SK-MEL-5 (cell line): Measurements from ENCODE around the gene PSMB3. TPM values are rescaled to one million over a fixed set of nuclear protein-coding genes. Genes with fewer than 3 reads are reported as not detected.
"Not testable (repeated sequence)": the region's sequence is repeated elsewhere in the genome, so short reads cannot be mapped to it uniquely, and the experiment has no call there.

Source experiments
- DNase-seq: peaks from one replicate; pipeline ENCODE4 v3.0.0-alpha.2; 2016; ENCODE audit warnings: low read depth, low spot score
- in situ Hi-C: cut with HindIII; loops from 2 replicates; pipeline ENCODE4 v1.10.0; 2016; ENCODE audit warnings: low sequenced_read_pairs, high pct_unique_total_duplicates, low pct_unique_long_range_greater_than_20kb
- total RNA-seq: library from RNA; depleted of rRNA; stranded (reverse); fragments of >200 nt; shearing (Covaris generic); gene quantifications from 2 replicates; pipeline ENCODE4 v1.2.3, GENCODE V29; 2014

Gene PSMB3
- total RNA-seq, 1 experiment from 2014 or later: 300 TPM

DNA sequence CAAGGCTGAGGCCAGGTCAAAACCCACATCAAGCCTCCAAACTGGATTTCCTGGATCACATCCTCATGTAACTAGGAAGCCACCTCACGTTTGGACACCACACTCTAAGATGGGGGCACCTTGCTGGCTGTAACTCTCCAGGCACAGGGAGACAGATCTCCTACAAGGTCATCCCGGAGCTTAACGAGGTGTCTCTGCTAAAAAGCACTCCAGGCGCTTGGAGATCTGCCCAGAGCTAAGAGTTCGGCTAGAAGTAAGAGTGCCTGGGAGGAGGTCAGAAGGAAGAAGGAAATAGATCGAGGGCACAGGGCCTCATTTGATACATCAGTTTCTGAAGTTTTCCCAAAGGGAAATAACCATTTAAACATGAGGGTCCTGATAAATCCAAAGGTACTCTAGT, 15.9 kb downstream of the PSMB3 start:
- no peak for DNase-seq
- in situ Hi-C loops: no loop called here

DNA sequence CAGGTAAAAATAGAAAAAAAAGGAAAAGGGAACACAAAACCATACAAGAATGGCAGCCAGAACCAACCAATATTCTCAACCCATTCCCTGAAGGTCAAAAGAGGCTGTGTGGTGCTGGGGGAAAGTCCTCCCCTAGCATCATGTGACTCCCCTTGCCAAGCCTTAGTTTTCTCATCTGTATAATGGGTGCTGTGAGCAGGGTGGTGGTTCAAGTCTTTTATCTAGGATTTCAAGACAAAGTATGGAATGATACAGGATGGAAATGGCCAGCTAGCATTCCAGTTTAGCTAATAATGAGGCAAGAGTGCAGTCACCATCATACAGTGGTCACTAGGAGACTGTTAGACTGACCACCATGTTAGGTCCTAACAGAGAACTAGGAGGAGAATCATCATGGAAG, 20.7 kb downstream of the PSMB3 start:
- in situ Hi-C loops: no loop called here
- no peak for DNase-seq

DNA sequence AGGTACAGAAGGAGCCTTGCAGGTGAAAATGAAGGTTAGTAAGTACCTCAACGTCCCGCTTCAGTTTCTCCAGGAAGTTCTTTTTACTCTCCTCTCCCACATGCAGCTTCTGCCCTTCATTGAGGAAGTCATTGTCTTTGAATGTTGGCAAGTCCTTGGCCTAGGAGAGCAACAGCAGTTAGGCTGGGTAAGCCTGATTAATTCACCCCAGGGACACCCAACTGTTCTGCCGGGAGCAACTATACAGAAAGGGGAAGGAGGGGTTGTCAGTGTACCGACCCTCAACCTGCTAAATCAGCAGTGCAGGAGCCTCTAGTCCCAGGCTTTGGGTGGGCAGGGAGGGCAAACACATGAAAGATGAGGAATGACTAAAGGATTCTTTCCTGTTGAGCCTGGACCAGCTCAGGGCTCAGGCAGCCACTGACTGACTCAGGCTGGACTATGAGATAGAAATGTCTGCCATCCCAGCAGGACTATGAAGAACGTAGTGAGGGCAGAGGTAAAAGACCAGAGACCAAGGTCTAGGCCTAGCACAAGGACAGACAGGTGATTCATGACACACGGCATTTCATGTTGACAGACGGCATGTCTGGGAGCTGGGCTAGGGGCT, 25.2 kb downstream of the PSMB3 start:
- in situ Hi-C loops: no loop called here
- DNase-seq: no peak

DNA sequence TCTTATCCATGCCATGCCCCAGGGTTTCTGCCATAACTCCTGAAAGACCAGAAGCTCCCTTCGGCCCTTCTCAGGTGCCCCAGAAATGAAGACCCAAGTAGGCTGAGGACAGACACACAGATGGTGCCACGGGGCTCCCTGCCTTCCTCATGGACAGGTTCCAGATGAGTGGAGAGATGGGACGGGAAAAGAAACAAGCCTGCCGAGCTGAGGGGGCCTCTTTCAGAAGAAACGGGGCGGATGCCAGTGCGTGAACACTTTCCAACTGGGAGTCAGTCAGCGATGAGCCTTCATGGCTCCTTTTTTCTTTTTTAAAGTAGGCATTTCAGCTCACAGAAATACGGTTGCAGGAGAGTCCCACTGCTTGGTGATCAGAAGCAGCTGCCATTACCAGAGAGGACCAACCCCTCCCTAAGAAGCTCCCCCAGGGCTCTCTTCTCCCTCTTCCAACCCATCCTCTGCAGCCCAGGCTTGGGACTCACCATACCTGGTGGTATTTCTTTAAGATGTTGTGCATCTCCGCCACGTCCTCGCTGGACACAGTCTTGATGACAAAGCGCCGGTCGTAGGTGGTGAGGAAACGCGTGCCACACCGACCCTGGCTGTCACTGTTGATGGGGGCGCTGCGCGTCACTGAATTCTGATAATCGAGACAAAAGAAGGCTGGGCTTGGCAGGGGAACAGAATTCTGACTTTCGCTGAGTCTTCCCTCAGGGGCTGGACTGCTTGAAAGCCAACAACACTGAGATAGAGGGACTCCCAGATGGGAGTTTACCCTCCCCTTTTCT, 27.6 kb downstream of the PSMB3 start:
- no peak for DNase-seq
- in situ Hi-C loops: no loop called here

DNA sequence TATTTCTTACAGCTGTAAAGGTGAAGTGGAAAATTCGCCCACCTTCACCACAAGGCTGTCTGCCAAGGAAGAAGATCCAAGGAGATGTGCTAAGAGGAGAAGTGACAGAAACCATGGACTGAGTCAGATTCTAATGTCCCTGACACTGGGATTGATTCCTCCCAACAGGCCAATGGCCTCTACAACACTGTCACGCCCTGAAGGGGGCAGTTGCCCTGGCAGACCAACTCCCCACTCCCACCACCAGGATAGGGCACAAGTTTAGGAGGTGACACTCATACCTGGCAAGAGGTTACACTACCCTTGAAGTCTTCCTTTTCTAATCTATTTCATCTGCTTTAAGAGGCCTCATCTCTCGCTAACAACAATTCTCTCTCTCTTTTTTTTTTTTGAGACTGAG, 30.7 kb downstream of the PSMB3 start:
- in situ Hi-C loops: no loop called here
- DNase-seq: no peak

DNA sequence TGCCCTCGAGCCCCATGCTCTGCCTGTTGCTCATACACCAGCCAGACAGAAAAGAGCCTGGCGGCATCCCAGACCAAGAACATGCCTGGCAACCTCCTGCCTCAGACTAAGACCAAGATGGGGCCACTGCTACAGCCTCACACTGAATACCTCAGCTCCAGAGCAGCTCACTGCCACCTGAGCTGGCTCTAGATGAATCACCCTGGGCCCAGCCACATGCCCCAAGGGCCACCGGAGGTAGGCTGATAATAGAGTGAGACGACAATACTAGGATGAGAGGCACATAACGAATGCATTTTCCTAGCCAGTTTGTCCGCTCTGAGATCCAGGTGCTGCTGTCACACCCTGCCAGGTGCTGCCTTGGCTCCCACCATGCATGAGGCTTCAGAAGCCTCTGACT, 33.8 kb downstream of the PSMB3 start:
- DNase-seq: no peak
- in situ Hi-C loops: no loop called here

DNA sequence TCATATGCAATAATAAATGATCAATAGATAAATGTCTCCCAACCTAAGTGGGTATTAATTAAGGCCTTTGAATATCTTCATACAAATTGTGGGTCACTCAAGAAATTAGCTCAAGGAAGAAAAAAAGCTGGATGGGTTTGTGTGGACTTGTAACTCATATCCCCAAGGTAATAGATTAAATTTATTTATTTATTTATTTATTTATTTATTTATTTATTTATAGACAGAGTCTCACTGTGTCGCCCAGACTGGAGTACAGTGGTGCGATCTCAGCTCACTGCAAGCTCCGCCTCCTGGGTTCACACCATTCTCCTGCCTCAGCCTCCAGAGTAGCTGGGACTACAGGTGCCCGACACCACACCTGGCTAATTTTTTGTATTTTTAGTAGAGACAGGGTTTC, 35.5 kb downstream of the PSMB3 start:
- DNase-seq, in situ Hi-C loops: not testable (repeated sequence)

DNA sequence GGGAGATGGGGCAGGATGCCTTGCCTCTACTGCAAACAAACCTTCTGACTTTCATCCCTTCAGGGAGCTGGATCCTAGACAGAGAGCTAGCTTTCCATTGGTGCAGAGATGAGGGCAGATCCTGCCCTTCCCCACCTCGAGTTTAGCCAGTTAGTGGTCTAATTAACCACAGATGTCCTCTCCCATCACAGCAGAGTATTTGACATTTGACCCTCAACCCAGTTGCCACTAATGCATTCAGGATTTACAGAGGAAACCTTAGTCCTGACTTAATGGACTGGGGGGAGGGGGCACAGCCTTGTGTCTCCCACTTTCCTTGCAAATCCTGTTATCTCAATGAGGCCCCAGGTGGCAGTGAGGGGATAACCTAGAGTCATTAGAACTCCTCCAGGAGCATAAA, 36.6 kb downstream of the PSMB3 start:
- no peak for DNase-seq
- in situ Hi-C loops: no loop called here

DNA sequence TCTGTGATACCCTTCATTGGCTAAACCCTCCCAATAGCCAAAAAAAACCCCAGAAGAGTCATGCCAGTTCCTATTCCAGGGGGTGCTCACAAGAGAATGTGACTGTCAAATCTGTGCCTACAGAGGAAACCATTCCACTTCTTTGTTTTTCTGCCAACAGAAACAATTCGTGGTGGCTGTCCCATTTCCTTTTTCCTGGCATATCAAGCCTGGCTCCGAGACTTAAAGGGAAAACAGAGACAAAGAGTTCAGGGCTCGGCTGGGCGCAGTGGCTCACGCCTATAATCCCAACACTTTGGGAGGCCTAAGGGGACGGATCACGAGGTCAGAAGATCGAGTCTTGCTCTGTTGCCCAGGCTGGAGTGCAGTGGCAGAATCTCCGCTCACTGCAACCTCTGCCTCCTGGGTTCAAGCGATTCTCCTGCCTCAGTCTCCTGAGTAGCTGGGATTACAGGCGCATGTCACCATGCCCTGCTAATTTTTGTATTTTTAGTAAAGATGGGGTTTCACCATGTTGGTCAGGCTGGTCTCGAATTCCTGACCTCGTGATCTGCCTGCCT, 37.7 kb downstream of the PSMB3 start:
- DNase-seq, in situ Hi-C loops: not testable (repeated sequence)

DNA sequence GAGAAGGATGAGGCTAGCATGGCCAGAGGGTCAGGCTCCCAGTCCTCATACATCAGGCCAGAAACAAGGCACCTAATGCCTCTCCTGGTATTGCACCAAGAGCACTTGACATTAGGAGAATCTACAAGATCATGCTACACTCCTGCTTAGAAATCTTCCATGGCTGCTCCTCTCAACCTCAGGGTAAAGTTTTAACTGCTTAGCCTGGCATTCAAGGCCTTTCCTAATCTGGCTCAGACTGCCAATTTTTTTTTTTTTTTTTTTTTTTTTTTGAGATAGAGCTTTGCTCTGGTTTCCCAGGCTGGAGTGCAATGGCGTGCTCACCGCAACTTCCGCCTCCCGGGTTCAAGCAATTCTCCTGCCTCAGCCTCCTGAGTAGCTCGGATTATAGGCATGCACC, 38.6 kb downstream of the PSMB3 start:
- in situ Hi-C loops: no loop called here
- DNase-seq: no peak

DNA sequence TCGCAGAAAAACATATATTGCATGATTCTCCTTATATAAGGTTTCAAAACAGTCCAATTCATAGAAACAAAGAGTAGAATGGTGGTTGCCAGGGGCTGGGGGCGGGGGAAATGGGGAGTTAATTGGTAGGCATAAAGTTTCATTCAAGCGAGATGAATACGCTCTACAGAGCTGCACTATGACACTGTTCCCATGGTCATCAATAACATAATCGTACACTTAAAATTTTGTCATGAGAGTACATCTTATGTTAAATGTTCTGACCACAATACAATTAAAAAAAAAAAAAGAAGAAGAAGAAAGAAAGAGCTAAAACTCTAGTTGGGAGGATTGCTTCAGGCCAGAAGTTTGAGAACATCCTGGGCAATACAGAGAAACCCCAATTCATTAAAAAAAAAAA, 41.7 kb downstream of the PSMB3 start:
- in situ Hi-C loops: no loop called here
- DNase-seq: no peak

DNA sequence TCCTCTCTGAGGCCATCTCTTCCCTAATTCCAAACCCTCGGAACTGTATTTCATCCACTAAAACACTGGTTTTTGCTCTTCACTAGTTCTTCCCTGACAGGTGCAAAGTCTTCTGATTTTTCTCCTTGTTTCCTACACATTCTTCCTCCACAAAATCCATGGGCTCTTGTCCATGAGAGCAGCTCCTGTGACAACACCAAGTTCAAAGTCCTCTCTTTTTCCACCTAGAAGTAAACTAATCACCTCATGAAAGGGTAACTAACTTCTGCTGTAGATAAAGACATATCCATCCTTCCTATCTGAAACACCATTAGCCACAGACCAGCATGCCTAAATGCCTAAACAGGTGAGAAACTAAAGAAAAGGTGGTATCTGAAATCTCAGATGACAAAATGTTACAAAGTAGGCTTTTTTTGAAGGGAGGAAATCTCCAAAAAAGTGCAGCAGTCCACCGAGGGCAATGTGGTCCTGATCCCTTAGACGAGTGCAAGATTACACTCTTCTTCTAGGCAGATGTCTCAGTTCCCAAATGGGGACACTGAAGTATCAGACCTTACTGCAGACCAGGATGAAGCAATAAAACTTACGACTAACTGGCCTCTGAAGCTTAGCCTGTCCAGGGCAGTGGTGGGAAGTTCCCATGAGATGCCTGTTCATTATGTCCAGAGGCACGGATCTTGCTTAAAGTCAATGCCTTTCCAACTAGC, 44.1 kb downstream of the PSMB3 start:
- no peak for DNase-seq
- in situ Hi-C loops: no loop called here

DNA sequence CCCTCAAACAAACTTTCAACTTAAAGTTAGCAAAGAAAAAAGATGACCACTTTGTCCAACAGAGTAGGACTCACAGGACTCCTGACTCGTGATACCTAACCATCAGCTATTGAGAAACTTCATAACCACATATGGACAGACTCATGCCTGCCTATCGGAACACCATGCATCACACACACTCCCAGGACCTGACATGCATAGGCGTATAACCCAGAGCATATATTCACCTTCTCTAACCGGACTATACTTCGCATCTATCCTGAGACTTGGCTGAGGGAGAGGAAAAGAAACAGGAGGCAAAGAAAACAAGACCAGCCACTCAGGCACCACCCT, 44.6 kb downstream of the PSMB3 start:
- no peak for DNase-seq
- in situ Hi-C loops: no loop called here

DNA sequence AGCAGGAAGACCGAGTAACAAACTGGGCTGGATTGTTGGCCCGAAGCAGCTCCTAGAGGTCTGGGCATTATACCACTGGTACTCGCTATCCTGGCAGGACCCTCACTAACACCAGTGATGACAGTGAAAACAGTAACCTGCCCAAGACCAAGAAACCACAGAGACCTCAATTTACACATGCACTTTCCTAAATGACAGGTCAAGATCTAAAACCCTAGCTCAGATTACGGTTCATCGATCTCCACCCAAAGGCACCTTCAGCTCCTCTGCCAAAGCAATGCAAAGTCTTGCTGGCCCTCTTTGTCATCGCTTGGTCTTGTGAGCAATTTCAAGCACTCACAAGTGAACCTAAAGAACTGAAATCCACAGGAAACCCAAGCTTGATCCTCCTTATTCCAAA, 45.3 kb downstream of the PSMB3 start:
- in situ Hi-C loops: no loop called here
- no peak for DNase-seq

DNA sequence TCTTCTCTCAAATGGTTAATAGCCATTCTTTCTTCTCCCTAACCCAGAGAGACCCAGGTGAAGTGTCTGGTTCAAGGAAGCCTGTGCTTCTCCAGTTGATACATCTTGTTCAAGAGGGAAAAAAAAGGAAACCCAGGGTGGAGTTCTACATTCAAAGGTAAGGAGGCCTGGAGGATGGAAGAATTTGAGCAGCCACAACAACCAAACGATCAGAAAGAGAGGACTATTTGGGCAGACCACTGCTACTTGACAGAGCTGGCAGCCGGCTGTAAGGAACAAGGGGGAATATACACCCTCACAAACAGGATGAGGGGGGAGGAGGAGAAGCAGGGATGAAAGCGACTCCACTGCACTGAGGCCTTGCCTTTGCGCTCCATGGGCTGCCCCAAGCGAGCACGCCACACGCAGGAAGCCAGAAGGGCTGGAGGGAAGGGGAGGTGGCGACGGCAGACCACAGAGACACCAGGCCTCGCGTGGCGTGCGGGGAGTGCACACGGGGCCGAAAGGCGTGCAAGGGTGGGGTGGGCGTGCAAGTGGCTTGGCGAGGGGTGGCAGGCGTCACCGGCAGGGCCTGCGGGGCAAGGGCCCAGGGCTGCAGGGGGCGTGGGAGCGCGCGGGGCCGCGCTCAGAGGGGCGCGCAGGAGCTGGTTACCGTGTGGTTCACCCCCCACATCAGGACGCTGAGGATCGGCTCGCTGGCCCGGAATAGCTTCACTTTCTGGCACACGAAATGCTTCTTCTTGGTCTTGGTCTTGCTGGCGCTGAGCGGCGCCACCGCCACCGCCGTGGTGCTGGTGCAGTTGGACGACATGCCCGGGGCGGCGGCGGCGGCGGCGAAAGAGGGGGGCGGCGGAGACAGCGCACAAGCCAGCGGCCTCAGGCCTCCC, 46.3 kb downstream of the PSMB3 start:
- in situ Hi-C loops: no loop called here
- peak; percentile 37 for DNase-seq

DNA sequence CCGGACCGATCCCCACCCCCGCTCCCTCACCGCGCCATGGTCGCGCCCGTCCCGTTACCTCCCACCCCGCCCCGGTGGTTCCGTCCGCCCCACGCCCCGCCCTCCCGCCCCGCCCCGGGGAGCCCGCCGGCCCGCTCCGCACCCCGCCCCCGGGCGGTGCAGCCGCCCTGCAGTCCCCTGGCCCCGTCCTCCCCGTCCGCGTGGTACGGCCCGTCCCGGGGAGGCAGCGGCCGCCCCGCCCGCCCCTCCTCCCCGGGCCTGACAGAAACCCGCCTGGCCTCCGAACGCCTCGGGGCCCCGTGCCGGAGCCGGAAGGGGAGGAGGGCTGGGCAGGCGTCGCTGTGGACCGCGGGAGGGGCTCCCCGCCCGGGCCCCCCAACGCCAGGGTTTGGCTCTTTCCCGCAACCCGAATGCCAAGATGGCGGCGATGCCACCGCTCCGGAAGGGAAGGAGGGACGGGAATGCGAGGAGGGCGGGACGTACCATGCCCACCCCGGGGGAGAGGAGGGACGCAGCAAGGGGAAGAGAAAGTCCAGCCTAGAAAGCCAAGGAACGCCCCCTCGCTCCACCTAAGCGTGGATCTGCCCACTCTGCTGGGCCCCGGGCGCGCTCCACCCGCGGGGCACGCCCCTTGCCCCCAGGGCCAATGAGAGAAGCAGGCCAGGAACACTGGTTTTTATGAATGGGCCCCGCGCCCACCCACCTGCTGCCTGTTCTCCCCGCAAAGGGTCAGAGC, 47.1 kb downstream of the PSMB3 start, which contains the start of gene PIP4K2B:
TSS of gene PIP4K2B (minus strand) at position 56 of the 736 bp plus-strand sequence. CDS start 132 bp downstream, outside the sequence.
- DNase-seq: peak; percentile 97
- in situ Hi-C loops: no loop called here

DNA sequence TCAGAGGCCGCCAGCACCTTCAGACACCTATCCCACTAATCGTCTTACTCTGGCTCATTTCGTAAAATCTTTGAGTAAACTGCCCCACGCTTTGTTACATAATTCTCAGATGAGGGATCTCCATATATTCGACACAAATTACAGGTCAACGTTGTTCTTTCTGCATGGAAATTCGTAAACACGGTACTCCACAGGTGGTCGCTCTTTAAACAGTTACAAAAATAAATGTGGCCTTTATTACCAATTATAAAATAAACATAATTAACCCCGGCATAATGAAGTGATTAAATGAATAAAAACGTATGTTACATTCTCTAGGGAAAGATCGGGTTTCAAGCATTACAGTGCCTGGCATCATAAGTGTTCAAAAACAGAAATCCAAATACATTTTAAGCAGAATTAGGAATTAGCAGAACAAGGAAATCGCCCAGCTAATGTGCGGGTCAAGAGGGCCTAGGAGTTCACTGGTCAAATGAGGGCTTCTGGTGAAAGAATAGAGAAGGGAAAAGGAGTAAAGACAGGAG, 47.8 kb downstream of the PSMB3 start:
- in situ Hi-C loops: no loop called here
- no peak for DNase-seq
